GM19240 (cell line): Measurements from ENCODE around the gene PLA1A.

Experiments used
- DNase-seq: peaks from one replicate; pipeline ENCODE4 v3.0.0; 2011; ENCODE audit warnings: low spot score; ENCODE audit not compliant: insufficient read length

The PLA1A gene

DNA sequence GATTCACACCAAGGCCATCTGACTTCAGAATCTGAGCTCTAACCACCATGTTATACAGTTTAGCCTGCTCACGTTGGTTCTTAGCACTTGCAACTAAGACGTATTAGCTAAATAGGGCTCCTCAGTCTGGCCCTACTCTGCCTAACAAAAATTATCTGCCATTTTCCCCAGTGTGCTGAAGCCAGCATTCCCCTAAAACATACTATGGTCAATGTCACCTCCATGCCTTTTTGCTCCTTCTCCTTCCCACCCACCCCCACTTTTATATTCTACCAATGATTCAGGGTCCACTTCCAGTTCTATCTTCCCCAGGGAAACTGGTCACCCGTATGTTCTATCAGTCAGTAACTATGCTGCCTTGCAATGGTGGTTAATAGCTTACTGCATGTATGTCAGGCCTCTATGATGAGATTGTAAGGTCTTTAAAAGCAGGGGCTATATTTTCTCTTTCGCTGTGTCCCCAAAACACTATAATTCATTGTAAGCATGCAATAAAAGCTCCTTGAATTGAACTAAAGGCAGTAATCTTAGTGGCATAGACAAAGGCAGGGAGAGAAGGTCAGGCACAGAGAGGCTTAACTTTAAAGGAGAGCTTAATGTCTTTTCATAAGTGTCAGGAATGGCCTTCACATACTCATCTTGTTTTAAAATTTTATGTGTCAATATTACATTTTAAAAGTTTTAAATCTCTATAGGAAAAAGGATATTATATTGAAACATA is 39.4 kb downstream of the PLA1A start:
- DNase-seq, result no peak

GRCh38 chr3:119637679-119638477 is 40.2 kb downstream of the PLA1A start:
- no peak for DNase-seq

DNA sequence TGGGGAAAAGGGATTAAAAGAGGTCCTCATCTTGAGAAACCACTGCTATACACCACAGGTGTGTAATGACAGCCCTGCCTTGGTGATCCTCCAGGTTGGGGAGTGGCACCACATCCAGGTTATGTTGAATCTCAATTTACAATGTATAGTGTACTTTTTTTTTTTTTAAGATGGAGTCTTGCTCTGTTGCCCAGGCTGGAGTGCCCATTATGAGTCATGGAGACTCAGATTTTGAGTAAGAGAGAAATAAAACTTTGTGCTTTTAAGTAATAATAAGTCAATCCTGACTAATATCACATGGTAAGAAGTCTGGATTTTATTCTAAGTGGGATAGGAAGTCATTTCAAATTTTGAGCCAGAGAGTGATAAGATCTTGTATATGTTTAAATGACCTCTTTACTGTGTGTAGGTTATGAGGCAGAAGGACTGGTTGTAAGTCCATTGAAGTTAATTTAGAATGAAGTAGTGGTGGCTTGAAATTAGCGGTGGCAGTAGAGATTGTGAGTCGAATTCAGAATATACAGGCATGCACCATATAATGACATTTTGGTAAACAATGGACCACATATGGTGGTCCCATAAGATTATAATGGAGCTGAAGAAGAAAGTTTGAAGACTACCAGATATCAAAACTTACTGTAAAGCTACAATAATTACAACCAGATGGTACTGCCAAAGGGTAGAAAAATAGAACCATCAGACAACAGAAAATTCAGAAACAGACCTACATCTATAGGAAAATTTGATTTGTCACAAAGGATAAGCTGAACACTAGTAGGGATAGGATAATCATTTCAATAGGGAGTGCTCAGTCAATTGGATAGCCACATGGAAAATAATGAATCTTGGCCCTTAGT is 42.0 kb downstream of the PLA1A start:
- no peak for DNase-seq

DNA sequence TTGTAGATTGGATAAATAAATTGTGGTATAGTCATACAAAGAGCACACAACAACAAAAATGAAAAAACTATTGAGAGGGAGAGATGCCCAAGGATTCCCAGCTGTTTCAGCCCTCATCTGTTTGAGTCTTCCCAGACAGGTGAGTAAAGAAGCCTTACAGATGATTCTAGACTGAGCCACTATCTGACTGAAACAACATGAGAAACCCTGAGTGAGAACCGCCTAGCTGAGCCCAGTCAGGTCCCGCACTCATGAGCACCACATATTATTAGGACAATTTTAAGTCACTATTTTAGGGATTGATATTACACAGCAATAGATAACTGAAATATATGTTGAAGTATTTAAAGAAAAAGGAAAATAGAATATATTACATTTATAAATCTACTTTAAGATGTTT is 43.7 kb downstream of the PLA1A start:
- DNase-seq, result no peak

- DNase-seq, result no peak
Measured at GRCh38 chr3:119642746-119643473, 45.2 kb downstream of the PLA1A start.

DNA sequence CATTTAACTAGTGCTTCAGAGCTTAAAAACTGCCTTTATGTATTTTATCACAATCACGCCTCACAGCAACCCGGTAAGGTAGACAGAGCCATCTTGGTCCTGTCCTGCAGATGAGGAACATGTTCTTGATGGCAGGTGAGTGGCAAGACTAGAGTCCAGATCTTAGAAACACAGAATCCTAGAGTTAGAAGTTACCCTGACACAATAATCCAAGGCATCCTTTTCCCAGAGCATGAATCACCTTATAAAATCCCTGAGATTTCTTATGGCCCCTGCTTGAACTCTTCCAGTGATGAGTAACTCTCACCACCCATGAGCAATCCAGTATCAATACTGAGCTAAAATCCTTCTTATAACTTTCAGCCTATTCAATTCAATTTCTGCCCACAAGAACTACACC is 45.8 kb downstream of the PLA1A start:
- DNase-seq, result no peak

- no peak for DNase-seq
Measured at GRCh38 chr3:119644481-119644880, 46.8 kb downstream of the PLA1A start.

DNA sequence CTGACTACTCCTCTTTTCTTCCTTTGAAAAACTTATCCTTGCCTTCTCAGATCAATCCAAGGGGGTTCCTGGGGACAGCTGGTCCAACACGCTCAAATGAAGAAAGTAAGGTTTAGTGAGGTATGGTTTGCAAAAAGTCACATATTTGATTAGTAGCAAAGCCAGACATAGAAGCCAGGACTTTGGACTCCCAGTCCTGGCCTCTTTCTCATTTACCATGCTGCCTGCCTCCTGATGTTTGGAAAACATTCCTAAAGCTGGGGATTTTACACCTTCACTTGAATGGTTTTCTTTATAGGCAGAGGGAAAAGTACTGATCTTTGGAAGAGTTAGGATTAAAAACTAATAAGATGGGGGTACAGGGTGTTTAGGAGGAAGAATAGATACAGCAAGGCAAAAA is 48.1 kb downstream of the PLA1A start:
- no peak for DNase-seq

GRCh38 chr3:119647171-119647570 is 49.5 kb downstream of the PLA1A start:
- no peak for DNase-seq

GRCh38 chr3:119647843-119648575 is 50.3 kb downstream of the PLA1A start:
- DNase-seq, result no peak

GRCh38 chr3:119649761-119650160 is 52.1 kb downstream of the PLA1A start:
- DNase-seq, result no peak

DNA sequence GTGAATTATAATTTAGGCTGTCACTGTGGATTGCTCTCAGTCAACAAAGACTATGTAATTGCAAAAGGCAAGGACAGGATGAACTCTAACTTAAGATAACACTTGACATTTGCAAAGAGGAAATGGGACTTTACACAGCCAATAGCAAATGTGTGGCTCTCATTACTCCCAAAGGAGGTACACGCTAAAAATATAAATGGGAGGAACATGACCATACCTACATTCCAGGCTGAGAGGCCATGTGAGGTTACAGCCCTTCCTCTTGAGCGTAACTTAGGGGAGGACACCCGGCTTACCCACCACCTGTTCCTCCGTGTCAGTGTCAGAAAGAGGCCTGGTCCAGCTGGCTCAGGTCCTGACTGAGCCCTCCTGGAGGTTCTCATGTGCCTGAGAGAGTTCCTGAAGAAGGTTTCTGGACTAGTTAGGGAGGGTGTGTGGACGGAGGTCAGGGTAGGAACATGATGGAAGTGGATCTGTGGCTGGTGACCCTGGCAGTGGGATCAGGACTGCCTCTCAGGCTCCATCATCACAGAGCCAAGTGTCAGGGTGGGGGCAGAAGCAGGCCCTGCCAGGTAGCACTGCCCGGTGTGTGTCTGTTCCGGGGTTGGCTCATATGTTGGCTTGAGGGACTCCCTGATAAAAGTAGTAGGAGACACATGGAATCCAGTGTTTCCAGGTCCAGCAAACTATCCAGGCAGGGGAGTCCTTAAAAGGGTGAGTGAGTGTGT is 54.8 kb downstream of the PLA1A start:
- no peak for DNase-seq

- no peak for DNase-seq
Measured at GRCh38 chr3:119653876-119654275, 56.2 kb downstream of the PLA1A start.

DNA sequence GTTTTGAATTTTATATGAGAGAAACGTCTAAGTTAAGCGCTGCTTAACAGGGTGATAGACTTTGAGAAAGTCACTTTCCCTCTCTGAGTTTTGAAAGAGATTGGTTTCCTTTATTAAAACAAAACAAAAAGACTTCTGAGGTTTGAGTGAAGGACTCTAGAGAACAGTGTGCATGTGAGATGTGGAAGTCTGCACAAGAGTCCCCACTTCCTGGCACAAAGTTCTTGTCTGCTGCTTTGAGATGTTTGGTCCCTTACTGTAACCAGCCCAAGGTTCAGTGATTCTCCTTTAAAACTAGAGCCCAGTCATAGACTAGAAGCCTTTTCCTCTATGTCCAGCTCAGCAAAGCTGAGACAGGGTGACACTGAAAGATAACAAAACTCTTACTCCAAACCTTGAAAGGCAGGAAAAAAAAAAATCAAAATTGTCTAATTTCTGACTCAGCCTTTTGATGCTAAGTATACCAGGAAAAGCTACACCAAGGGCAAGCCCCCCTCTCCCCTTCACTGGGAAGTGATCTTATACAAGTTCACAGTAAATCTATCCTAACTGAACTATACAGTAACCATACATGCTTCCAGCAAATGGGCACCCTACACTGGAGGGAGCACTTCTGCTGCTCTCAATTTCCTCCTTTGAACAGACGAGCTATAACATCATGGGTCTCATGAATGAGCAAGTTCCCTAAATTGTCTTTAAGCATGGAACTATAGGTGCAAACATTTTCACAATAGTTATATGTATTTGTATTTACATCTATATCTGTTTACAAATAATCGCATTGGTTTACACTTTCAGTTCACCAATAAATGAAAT is 60.4 kb downstream of the PLA1A start:
- DNase-seq, result no peak

GRCh38 chr3:119658994-119659393 is 61.3 kb downstream of the PLA1A start:
- no peak for DNase-seq

GRCh38 chr3:119659606-119660291 is 62.1 kb downstream of the PLA1A start:
- no peak for DNase-seq

- DNase-seq, result no peak
Measured at GRCh38 chr3:119660474-119661440, 63.1 kb downstream of the PLA1A start, which contains the start of gene POPDC2. POPDC2 (minus strand) TSS chr3:119660589; CDS start chr3:119660423, 166 bp downstream.
